ENCODE measurements around the gene HBZ. TPM values are rescaled to one million over a fixed set of nuclear protein-coding genes. Genes with fewer than 3 reads are reported as not detected.

Gene HBZ
- total RNA-seq, result not detected in 2 replicates

DNA sequence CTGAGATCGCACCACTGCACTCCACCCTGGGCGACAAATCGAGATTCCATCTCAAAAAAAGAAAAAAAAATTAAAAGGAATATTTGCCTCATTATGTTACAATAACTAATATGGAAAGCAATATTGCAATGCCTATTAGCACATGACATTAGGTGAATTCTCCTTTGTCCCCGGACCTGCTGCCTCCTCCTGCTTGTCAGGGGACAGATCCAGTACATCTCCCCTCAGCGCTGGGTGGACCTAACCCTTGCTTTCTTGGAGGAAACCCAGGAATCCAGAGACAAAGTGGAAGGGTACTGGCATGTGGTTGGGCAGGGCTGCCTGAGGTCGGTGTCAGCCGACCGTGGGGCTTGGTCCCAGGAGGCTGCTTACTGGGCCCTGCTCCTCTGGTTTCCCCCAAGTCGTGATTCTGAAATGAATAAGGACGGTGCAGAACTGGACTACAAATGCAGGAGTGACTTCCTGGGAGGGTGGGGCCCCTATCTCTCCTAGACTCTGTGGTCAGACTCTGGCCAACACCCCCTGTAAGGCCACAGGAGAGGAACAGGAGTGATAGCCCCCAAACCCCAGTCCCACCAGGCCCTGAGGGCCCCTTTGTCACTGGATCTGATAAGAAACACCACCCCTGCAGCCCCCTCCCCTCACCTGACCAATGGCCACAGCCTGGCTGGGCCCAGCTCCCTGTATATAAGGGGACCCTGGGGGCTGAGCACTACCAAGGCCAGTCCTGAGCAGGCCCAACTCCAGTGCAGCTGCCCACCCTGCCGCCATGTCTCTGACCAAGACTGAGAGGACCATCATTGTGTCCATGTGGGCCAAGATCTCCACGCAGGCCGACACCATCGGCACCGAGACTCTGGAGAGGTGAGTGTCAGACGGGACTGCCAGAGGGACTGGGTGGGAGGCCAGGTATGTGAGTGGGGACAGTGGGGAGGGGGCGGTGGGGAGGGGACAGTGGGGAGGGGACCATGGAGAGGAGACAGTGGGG, at the start of gene HBZ:
Gene HBZ, plus strand, starts transcription at position 504 of the 988 bp plus-strand sequence. Its CDS starts 266 bp downstream, at position 770.

DNA sequence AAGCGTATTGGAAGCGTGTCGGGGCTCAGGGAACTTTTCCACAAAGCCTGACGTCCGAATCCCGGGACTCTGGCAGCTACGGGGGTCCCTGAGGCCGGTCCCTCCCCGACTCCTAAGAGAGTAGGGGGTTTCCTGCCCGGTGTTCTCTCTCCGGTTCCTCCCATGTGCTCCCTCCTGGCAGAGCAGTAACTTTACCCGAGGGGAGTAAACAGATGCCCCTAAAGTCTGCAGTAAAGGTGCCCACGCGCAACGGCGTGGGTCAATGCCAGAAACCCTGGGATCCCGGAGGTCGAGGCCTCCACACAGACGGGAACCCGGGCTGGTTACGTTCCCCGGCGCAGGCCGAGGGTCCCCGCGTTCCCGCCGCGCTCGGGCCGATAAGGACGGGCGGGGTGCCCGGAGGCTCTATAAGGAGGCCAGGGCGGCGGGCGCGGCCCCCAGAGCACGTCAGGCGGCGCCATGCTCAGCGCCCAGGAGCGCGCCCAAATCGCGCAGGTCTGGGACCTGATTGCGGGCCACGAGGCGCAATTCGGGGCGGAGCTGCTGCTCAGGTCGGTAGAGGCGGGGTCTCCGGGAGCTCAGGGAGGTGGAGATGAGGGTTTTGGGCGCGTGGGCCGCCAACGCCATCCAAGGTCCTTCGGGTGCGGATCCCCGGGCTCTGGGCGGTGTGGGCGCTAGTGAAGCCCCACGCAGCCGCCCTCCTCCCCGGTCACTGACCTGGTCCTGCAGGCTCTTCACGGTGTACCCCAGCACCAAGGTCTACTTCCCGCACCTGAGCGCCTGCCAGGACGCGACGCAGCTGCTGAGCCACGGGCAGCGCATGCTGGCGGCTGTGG, 13.3 kb downstream of the HBZ start, which contains the start of gene HBM:
Gene HBM, plus strand, starts transcription at position 440 of the 836 bp plus-strand sequence. Its CDS starts 20 bp downstream, at position 460.

DNA sequence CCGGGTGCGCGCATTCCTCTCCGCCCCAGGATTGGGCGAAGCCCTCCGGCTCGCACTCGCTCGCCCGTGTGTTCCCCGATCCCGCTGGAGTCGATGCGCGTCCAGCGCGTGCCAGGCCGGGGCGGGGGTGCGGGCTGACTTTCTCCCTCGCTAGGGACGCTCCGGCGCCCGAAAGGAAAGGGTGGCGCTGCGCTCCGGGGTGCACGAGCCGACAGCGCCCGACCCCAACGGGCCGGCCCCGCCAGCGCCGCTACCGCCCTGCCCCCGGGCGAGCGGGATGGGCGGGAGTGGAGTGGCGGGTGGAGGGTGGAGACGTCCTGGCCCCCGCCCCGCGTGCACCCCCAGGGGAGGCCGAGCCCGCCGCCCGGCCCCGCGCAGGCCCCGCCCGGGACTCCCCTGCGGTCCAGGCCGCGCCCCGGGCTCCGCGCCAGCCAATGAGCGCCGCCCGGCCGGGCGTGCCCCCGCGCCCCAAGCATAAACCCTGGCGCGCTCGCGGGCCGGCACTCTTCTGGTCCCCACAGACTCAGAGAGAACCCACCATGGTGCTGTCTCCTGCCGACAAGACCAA, 20.0 kb downstream of the HBZ start, which contains the start of gene HBA2:
Gene HBA2, plus strand, starts transcription at position 503 of the 568 bp plus-strand sequence. Its CDS starts 37 bp downstream, at position 540.

DNA sequence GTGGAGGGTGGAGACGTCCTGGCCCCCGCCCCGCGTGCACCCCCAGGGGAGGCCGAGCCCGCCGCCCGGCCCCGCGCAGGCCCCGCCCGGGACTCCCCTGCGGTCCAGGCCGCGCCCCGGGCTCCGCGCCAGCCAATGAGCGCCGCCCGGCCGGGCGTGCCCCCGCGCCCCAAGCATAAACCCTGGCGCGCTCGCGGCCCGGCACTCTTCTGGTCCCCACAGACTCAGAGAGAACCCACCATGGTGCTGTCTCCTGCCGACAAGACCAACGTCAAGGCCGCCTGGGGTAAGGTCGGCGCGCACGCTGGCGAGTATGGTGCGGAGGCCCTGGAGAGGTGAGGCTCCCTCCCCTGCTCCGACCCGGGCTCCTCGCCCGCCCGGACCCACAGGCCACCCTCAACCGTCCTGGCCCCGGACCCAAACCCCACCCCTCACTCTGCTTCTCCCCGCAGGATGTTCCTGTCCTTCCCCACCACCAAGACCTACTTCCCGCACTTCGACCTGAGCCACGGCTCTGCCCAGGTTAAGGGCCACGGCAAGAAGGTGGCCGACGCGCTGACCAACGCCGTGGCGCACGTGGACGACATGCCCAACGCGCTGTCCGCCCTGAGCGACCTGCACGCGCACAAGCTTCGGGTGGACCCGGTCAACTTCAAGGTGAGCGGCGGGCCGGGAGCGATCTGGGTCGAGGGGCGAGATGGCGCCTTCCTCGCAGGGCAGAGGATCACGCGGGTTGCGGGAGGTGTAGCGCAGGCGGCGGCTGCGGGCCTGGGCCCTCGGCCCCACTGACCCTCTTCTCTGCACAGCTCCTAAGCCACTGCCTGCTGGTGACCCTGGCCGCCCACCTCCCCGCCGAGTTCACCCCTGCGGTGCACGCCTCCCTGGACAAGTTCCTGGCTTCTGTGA, 24.3 kb downstream of the HBZ start, which contains the start of gene HBA1:
Gene HBA1, plus strand, starts transcription at position 204 of the 906 bp plus-strand sequence. Its CDS starts 37 bp downstream, at position 241.

DNA sequence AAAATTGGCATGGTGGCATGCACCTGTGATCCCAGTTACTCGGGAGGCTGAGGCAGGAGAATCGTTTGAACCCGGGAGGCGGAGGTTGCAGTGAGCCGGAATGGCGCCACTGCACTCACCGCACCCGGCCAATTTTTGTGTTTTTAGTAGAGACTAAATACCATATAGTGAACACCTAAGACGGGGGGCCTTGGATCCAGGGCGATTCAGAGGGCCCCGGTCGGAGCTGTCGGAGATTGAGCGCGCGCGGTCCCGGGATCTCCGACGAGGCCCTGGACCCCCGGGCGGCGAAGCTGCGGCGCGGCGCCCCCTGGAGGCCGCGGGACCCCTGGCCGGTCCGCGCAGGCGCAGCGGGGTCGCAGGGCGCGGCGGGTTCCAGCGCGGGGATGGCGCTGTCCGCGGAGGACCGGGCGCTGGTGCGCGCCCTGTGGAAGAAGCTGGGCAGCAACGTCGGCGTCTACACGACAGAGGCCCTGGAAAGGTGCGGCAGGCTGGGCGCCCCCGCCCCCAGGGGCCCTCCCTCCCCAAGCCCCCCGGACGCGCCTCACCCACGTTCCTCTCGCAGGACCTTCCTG, 27.7 kb downstream of the HBZ start, which contains the start of gene HBQ1:
Gene HBQ1, plus strand, starts transcription at position 359 of the 575 bp plus-strand sequence. Its CDS starts 28 bp downstream, at position 387.

Other genes starting within 250 kb of the HBZ start
- gene POLR3K, start 99.0 kb upstream of the HBZ start, total RNA-seq, result 3.4 and 16.7 TPM in 2 replicates
- gene SNRNP25, start 98.8 kb upstream of the HBZ start, total RNA-seq, result 13.8 and 38.9 TPM in 2 replicates
- gene RHBDF1, start 80.0 kb upstream of the HBZ start, total RNA-seq, result 24.8 and 31.4 TPM in 2 replicates
- 169 and 224 TPM in 2 replicates for gene MPG, start 74.4 kb upstream of the HBZ start, total RNA-seq
- gene NPRL3, start 14.0 kb upstream of the HBZ start, total RNA-seq, result 3.9 and 5.6 TPM in 2 replicates
- gene HBM, start 13.3 kb downstream of the HBZ start, total RNA-seq, result not detected in 2 replicates
- not detected in 2 replicates for gene HBA2, start 20.2 kb downstream of the HBZ start, total RNA-seq
- gene HBA1, start 24.0 kb downstream of the HBZ start, total RNA-seq, result not detected in 2 replicates
- gene HBQ1, start 27.8 kb downstream of the HBZ start, total RNA-seq, result 0.19 TPM in 1 of 2 replicates, not detected in the other
- gene LUC7L, start 76.8 kb downstream of the HBZ start, total RNA-seq, result 36.9 and 37.4 TPM in 2 replicates
- 61.0 and 91.3 TPM in 2 replicates for gene FAM234A, start 82.2 kb downstream of the HBZ start, total RNA-seq
- 0.38 and 2.3 TPM in 2 replicates for gene RGS11, start 123.3 kb downstream of the HBZ start, total RNA-seq
- gene ARHGDIG, start 127.9 kb downstream of the HBZ start, total RNA-seq, result 0.85 TPM in 1 of 2 replicates, not detected in the other
- gene PDIA2, start 130.5 kb downstream of the HBZ start, total RNA-seq, result 1.4 TPM in 1 of 2 replicates, not detected in the other
- gene AXIN1, start 200.1 kb downstream of the HBZ start, total RNA-seq, result 21.7 and 23.4 TPM in 2 replicates
- 44.3 and 110 TPM in 2 replicates for gene MRPL28, start 217.9 kb downstream of the HBZ start, total RNA-seq
- 62.9 and 66.8 TPM in 2 replicates for gene PGAP6, start 229.3 kb downstream of the HBZ start, total RNA-seq
- gene NME4, start 244.6 kb downstream of the HBZ start, total RNA-seq, result 56.1 and 80.3 TPM in 2 replicates
- 9.0 and 19.4 TPM in 2 replicates for gene DECR2, start 249.2 kb downstream of the HBZ start, total RNA-seq

Measured in regular cardiac myocyte (primary cell).